GM21390 (cell line): ENCODE results near the gene R3HDML.
A peak's percentile ranks its signal among the peaks of the same experiment; 100 is the strongest.
"Not testable (repeated sequence)": the region's sequence is repeated elsewhere in the genome, so short reads cannot be mapped to it uniquely, and the experiment has no call there.

Experiments used
- ATAC-seq: cut with Tn5 transposase; IDR thresholded peaks from one replicate; pipeline ENCODE4 v1.9.1; 2021; ENCODE audit not compliant: unreplicated experiment

R3HDML gene

GRCh38 chr20:44336725-44337380 is at the start of gene R3HDML:
R3HDML (plus strand) TSS chr20:44337043; CDS start chr20:44337158, 115 bp downstream.
- no peak for ATAC-seq

GRCh38 chr20:44287272-44288097 is 49.4 kb upstream of the R3HDML start:
- no peak for ATAC-seq

- no peak for ATAC-seq
Measured at GRCh38 chr20:44288252-44288651, 48.6 kb upstream of the R3HDML start.

GRCh38 chr20:44291754-44292153 is 45.1 kb upstream of the R3HDML start:
- ATAC-seq: no peak

- ATAC-seq: no peak
Measured at GRCh38 chr20:44296011-44296410, 40.8 kb upstream of the R3HDML start.

- ATAC-seq: no peak
Measured at GRCh38 chr20:44297721-44298120, 39.1 kb upstream of the R3HDML start.

GRCh38 chr20:44299011-44299535 is 37.8 kb upstream of the R3HDML start:
- ATAC-seq: not testable (repeated sequence)

GRCh38 chr20:44301285-44301684 is 35.6 kb upstream of the R3HDML start:
- no peak for ATAC-seq

- no peak for ATAC-seq
Measured at GRCh38 chr20:44302026-44302669, 34.7 kb upstream of the R3HDML start.

- no peak for ATAC-seq
Measured at GRCh38 chr20:44302736-44303135, 34.1 kb upstream of the R3HDML start.

GRCh38 chr20:44304383-44304782 is 32.5 kb upstream of the R3HDML start:
- no peak for ATAC-seq

GRCh38 chr20:44306927-44307326 is 29.9 kb upstream of the R3HDML start:
- no peak for ATAC-seq

- ATAC-seq: no peak
Measured at GRCh38 chr20:44309763-44310663, 26.8 kb upstream of the R3HDML start.

GRCh38 chr20:44310664-44311639 is 25.9 kb upstream of the R3HDML start, which contains the start of gene FITM2:
FITM2 (minus strand) TSS chr20:44311202; CDS start chr20:44311148, 54 bp downstream.
- ATAC-seq: peak; percentile 92

GRCh38 chr20:44314870-44315269 is 22.0 kb upstream of the R3HDML start:
- ATAC-seq: no peak

- no peak for ATAC-seq
Measured at GRCh38 chr20:44319839-44320422, 16.9 kb upstream of the R3HDML start.

- no peak for ATAC-seq
Measured at GRCh38 chr20:44324343-44324742, 12.5 kb upstream of the R3HDML start.

GRCh38 chr20:44326391-44327159 is 10.3 kb upstream of the R3HDML start:
- ATAC-seq: no peak
